ENCODE measurements around the gene SMIM10.
"Not testable (repeated sequence)": the region's sequence is repeated elsewhere in the genome, so short reads cannot be mapped to it uniquely, and the experiment has no call there.

The SMIM10 gene

GRCh38 chrX:135010921-135011320 lies 20.1 kb downstream of the SMIM10 start:
- Histone ChIP-seq H3K27ac (no peak overlapping the region), H3K4me3 (no peak overlapping the region)
- TF ChIP-seq, protein P1, sequence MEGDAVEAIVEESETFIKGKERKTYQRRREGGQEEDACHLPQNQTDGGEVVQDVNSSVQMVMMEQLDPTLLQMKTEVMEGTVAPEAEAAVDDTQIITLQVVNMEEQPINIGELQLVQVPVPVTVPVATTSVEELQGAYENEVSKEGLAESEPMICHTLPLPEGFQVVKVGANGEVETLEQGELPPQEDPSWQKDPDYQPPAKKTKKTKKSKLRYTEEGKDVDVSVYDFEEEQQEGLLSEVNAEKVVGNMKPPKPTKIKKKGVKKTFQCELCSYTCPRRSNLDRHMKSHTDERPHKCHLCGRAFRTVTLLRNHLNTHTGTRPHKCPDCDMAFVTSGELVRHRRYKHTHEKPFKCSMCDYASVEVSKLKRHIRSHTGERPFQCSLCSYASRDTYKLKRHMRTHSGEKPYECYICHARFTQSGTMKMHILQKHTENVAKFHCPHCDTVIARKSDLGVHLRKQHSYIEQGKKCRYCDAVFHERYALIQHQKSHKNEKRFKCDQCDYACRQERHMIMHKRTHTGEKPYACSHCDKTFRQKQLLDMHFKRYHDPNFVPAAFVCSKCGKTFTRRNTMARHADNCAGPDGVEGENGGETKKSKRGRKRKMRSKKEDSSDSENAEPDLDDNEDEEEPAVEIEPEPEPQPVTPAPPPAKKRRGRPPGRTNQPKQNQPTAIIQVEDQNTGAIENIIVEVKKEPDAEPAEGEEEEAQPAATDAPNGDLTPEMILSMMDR (IDR thresholded peaks at IDR 0.05), result no peak
- no peak for DNase-seq (ENCODE audit: low spot score)

DNA sequence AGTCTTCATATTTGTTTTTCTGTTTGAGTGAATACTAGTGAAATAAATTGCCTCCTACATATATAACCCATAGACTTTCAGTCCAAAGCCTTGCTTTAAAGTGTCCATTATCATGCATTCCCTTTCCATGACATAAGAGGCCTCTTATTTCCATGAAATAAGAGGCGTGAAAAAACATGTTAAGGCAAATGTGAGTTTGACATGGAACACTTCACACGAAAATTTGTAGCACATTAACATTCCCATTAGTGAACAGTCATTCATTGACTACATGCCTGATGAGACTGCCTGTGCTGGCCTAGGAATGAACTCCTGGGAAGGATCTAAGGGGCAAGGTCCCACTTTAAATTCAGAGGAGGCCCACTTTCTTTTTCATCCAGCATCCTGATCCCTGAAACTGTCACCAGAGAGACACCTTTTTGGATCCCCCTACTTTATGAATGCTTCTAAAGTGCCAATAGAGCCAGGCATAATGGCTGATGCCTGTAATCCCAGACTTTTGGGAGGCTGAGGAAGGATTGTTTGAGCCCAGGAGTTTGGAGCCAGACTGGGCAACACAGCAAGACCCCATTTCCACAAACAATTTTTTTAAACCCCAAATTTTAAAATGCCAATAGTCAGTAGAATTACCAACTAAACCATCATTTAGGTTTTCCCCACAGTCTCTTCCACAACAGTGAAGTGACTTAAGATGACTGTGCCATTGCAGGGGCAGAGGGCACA lies 24.9 kb downstream of the SMIM10 start:
- DNase-seq (ENCODE audit: low spot score), result no peak
- TF ChIP-seq, protein P1 (IDR thresholded peaks at IDR 0.05), result no peak
- Histone ChIP-seq H3K27ac (no peak overlapping the region), H3K4me3 (no peak overlapping the region)

DNA sequence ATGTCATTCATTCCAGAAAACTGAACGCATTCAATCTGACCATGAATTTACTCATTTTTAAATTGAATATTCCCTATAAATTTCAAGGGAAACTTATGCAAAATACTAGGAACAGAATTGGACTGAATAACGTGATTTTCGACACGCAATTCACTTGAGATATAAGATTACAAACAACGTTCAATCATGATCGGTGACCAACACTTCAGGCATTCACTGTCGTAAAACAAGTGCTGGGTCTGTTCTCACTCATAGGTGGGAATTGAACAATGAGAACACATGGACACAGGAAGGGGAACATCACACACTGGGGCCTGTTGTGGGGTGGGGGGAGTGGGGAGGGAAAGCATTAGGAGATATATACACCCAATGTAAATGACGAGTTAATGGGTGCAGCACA lies 29.1 kb downstream of the SMIM10 start:
- not testable (repeated sequence) for H3K27ac ChIP-seq; H3K4me3 ChIP-seq; DNase-seq (ENCODE audit: low spot score)

GRCh38 chrX:135023791-135024190 lies 33.0 kb downstream of the SMIM10 start:
- not testable (repeated sequence) for H3K4me3 ChIP-seq; H3K27ac ChIP-seq; DNase-seq (ENCODE audit: low spot score)

- H3K4me3 ChIP-seq, result no peak overlapping the region
- DNase-seq (ENCODE audit: low spot score), result no peak
- no peak overlapping the region for H3K27ac ChIP-seq
- TF ChIP-seq, protein P1 (IDR thresholded peaks at IDR 0.05), result no peak
Observed at GRCh38 chrX:135024526-135024925, 33.7 kb downstream of the SMIM10 start.

DNA sequence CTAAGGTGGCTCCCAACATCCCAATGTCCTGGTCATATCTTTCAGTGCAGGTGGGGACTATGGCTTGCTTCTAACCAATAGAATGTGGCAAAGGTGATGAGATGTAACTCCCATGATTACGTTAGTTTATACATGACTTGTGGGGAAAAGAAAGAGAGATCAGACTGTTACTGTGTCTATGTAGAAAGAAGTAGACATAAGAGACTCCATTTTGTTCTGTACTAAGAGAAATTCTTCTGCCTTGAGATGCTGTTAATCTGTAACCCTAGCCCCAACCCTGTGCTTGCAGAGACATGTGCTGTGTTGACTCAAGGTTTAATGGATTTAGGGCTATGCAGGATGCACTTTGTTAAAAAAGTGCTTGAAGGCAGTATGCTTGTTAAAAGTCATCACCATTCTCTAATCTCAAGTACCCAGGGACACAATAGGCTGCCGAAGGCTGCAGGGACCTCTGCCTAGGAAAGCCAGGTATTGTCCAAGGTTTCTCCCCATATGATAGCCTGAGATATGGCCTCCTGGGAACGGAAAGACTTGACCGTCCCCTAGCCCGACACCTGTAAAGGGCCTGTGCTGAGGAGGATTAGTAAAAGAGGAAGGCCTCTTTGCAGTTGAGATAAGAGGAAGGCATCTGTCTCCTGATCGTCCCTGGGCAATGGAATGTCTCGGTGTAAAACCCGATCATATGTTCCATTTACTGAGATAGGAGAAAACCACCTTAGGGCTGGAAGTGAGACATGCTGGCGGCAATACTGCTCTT lies 39.6 kb downstream of the SMIM10 start:
- H3K27ac ChIP-seq; DNase-seq (ENCODE audit: low spot score); H3K4me3 ChIP-seq: not testable (repeated sequence)

DNA sequence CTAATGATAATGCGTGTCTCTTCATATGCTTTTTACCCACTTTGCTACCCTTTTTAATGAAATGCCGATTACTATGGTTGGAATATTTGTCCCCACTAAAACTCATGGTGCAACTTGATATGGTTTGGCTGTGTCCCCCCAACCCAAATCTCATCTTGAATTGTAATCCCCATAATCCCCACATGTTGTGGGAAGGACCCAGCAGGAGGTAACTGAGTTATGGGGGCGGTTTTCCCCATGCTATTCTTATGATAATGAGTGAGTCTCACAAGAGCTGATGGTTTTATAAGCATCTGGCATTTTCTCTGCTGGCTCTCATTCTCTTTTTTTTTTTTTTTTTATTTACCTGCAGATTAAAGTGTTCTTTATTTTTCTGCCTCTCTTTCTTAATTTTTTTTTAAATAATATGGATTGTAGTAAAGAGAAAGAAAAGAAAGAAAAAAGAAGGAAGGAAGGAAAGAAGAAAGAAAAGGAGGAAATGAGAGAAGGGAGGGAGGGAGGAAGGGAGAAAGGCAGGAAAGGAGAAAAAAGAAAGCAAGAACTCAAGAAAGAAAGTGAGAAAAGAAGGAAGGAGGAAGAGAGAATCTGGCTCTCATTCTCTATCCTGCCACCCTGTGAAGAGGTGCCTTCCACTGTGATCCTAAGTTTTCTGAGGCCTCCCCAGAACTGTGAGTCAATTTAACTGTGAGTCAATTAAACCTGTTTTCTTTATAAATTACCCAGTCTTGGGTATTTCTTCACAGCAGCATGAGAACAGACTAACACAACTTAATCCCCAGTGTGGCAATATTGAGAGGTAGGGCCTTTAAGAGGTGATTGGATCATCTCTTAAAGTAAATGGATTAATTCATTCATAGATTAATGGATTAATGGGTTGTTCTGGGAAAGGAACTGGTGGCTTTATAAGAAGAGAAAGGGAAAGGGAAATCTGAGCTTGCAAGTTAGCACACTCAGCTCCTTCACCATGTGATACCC lies 50.6 kb downstream of the SMIM10 start:
- not testable (repeated sequence) for H3K27ac ChIP-seq, H3K4me3 ChIP-seq

More for the DNA sequence above, 50.6 kb downstream of the SMIM10 start:
- DNase-seq (ENCODE audit: low spot score), result not testable (repeated sequence)
